Astrocyte of the hippocampus (primary cell): ENCODE data around the gene ALKBH1.
"Not testable (repeated sequence)": the region's sequence is repeated elsewhere in the genome, so short reads cannot be mapped to it uniquely, and the experiment has no call there.

Experiments
- DNase-seq: peaks from one replicate; pipeline ENCODE4 v3.0.0; 2011; ENCODE audit warnings: low read depth, low spot score

The ALKBH1 gene

DNA sequence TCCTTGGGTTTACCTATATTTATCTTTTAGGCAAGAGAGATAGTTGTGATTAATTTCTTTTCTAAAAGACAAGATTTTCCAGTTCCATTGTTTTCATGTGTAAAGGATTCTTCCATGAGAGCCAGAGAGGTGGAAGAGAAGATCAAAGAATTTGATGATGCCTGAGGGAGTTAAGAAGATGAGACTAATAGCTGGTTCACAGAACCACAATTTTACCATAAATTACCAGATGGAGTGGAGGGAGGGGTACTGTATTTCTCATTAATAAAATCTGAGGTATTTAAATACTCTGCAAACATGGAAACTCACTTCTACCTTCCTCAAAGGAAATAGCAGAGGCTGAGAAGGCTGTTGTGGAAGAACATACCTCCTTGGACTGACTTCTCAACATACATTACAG is 34.6 kb downstream of the ALKBH1 start:
- no peak for DNase-seq

DNA sequence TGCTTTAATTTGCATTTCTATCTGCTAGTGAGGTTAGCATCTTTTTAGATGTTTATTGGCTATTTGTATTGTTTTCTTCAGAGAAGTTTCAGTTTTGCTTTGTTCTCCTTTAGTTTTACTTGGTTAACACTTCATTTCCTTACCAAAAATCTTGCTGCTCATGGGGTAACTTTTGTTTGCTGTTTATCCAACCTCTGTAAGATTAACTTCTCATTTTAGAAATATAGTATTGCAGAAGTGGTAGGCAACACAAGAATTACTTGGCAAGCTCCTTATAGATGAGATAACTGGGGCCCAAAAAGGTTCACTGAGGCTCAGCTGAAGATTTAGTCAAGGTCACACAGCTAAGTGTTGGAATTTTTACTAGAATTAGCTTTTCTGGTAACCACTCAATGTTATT is 40.5 kb downstream of the ALKBH1 start:
- no peak for DNase-seq

DNA sequence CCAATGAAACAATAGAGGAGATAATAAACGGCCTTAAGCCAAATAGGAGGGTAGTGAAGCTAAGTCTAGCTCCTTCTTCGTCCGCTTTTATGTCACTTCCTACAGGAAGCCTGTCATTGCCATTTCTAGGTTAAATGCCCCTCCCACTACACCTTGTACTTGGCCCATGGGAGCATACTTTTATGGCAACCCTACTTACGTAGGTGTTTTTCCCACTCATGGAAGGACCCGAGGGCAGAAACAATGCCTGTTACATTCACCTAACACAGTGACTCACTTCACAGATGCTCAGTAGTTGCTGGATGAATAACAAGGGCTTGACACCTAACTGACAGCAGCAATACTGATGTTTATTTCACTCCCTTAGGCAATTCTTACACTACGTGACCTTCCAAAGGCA is 44.5 kb downstream of the ALKBH1 start:
- DNase-seq = peak; percentile 24

DNA sequence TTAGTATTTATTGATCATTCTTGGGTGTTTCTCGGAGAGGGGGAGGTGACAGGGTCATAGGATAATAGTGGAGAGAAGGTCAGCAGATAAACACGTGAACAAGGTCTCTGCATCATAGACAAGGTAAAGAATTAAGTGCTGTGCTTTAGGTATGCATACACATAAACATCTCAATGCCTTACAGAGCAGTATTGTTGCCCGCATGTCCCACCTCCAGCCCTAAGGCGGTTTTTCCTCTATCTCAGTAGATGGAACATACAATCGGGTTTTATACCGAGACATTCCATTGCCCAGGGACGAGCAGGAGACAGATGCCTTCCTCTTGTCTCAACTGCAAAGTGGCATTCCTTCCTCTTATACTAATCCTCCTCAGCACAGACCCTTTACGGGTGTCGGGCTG is 46.3 kb downstream of the ALKBH1 start:
- not testable (repeated sequence) for DNase-seq

DNA sequence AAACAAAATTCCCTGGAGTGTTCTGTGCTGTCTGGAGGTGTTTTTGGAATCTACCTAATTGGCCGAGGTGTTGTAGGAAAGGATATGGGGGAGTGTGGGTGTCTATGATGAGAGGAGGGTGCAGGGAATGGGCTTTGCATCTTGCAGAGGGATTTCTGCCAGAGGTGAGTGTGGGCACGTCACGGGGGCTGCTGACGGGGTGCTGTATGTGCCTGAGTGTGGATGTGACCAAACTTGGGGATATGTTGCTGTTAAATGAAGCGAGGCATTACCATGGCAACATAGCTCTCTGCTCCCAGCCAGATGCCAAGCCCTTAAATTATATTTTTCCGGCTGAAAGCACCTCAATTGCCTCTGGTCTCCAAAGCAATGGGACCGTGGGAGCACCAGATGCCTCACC is 47.1 kb downstream of the ALKBH1 start:
- peak; percentile 68 for DNase-seq

DNA sequence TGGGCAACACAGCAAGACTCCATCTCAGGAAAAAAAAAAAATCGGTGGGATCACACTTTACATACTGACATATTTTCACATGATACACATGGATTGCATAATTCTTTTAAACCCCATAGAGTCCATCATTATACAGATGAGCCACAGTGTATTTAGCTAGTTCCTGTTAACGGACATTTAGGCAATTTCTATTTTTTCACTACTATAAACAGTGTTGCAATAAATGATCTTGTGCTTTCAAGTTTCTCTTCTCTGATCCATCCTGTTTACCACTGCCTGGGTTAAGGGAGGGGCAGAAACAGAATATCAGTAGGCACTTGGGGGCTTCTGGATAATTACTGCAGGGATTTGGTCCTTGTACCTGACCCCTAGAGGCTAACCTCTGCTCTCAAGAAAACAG is 48.0 kb downstream of the ALKBH1 start:
- DNase-seq = no peak

DNA sequence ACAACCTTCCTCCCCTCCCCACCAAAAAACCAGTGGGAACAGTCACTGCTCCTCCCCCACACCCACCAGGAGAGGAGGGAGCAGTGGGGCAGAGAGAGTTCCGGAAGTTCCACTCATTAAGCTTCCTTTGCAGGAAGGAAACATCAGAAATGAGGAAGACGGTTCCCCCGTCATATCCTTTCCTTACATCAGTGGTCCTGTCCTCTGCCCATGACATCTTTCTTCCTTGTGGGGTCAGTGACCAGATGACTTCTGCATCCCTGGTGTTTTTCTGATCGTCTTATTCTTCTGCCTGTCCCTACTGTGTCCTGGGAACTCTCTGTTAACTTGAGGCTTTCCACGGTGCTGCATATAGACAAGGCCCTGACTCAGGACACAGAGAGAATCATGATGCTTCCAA is 50.5 kb downstream of the ALKBH1 start:
- DNase-seq = no peak

DNA sequence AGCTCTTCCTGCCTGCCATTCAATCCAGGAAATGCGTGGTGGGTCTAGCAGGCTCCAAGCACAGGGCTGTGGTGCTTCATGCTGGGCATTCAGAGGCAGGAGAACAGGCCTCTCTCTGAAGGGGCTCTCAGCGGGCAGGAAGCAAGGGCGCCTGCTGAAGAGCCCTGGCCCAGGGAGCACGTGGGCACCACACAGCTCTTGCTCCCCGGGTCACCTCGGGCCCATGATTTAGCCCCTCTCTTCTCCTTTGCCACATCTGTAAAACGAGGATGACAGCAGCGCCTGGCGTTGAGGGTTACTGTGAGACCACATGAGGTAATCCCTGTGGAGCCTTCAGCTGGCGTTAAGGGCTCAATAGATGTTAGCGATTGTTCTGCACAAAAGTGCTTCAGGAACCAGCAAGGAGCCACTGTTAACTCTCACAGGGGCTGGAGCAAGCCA is 53.8 kb downstream of the ALKBH1 start:
- no peak for DNase-seq

DNA sequence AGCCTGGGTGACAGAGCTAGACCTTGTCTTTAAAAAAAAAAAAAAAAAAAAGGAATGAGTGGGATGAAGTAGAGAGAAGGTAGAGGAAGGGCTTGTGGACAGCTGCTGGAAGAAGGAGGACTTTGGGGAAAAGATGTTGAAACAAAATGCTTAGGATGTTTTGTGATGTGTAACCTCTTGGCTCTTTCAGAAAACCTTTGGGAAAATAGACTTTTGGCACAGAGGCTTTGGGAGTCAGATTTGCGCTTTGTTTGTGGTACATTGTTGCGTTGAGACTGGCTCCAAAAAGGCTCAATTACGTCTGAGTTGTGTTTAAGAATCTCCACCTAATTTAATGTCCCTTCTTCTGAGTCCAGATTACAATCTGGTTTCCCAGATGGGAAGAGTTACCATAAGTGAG is 58.5 kb downstream of the ALKBH1 start:
- no peak for DNase-seq

DNA sequence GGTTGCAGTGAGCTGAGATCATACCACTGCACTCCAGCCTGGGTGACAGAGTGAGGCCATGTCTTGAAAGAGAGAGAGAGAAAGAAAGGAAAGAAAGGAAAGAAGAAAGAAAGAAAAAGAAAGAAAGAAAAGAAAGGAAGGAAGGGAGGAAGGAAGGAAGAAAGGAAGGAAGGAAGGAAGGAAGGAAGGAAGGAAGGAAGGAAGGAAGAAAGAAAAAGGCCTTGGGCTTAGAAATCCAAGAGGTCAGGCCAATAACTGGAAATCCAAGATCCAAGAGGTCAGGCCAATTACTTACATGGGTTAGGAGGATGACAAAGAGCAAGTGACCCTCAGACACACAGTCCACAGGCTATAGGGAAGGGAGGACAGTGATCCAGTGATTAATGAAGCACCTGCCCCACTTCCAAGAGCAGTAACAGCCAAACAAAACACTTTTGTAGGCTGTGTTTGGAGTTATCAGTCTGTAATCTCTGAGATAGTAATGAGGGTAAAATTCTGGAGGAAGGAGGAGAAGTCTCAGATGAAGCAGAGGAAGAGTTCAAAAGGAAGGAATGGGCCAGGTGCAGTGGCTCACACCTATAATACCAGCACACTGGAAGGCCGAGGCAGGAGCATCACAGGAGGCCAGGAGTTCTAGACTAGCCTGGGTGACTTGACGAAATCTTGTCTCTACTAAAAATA is 59.2 kb downstream of the ALKBH1 start:
- no peak for DNase-seq

DNA sequence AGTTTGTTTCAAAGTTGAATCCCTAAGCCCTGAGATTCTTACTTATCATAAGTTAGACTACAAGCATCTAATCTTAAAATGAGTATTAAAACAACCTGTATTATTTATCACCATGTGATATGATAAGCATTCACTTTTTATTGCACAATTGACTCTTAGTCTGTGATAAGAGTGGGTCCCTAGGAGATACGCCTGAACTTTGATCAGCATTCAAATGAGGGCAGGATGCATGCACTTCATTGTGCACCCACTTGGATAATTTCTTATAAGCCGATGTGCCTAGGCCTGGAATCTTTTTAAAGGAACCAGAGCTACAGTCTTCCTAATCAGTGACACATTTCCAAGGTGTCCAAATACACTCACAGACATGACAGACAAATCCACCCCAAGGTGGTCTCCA is 60.0 kb downstream of the ALKBH1 start:
- no peak for DNase-seq

DNA sequence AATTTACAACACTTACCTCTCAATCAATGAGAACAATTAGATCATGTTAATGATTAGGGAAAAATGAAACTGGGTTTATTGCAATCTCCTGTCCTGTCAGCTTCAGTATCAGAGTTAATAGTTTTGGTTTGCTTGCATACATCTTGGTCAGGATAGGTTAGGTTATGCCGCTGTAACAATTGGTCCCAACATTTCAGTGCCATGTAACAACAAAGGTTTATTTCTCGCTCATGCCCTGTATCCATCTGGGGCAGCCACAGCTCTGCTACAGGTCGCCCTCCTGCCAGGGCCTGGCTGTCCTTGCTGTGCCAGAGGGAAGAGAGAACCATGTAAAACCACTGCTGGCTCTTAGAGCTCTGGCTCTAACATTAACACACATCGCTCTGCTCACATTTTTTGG is 60.9 kb downstream of the ALKBH1 start:
- DNase-seq = no peak

DNA sequence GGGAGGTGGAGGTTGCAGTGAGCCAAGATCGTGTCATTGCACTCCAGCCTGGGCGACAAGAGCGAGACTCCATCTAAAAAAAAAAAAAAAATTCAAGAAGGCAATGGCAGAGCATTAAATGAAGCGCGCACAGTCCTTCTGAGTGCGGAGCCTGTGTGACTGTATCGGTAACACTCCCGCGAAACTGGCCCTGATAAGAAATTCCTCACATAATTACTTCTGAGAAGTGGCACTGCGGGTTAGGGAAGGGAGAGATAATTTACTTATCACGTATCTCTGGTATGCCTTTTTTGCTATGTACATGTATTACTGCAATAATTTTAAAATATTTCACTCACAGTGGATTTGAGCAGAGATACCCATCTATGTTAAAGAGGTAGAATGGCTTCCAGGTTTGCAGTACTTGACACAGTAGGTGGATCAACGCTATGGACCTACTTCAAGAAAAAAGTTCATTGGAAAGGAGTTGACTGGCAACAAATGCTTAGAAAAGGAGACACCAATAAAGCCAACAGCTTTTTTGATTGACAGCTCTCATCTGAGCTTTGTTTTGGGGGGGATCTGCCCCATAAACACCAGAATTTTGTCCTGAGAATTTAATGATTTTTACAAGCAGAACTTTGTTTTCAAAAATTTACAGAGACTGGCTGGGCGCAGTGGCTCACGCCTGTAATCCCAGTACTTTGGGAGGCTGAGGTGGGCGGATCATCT is 62.1 kb downstream of the ALKBH1 start:
- DNase-seq = no peak

DNA sequence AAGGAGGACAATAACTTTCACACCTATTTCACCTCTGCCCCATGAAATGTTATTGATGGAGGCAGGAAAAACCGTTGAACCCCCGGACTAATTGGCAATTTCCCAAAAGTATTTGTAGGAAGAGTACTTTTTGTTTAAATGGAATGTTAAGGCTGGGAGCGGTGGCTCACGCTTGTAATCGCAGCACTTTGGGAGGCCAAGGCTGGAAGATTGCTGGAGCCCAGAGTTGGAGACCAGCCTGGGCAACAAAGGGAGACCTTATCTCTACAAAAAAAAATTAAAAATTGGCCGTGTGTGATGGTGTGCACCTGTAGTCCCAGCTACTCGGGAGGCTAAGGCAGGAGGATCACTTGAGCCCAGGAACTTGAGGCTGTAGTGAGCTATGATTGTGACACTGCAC is 65.4 kb downstream of the ALKBH1 start:
- DNase-seq = no peak

DNA sequence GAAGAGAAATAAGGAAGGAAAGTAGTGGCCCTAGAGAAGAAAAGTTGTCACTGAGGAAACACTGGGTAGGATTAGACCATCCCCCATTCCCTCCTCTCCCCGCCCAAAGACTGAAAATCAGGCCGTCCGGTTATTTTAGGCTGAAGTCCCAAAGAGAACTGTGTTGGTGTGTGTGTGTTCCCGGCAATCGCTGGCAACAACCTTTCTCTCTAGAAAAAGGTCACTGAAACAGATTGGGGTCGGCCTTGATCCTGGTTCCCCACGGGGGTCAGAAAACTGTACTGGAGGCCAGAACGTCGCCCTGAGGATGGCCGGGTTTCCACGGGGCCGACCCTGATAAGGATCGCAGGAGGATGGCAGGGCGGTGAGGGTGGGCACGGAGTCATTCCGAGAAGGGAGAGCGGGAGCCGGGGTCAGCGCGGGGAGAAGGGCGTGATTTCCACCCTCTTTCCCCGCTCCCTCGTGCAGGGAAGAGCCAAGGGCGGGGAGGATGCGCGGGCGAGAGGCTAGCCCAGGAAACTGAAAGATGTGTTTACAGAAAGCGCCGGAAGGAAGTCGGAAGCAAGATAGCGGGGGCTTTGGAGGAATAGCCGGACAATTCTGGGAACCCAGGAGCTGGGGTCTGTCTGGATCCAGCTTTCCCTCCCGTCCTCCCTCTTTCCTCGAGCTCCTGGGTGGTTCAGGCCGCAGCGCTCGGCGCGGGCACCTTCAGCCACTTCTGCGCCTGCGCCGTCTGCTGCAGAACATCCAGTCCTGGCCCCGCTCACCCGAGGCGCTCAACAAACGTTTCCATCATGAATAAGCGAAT is 66.1 kb downstream of the ALKBH1 start:
- peak; percentile 46 for DNase-seq

DNA sequence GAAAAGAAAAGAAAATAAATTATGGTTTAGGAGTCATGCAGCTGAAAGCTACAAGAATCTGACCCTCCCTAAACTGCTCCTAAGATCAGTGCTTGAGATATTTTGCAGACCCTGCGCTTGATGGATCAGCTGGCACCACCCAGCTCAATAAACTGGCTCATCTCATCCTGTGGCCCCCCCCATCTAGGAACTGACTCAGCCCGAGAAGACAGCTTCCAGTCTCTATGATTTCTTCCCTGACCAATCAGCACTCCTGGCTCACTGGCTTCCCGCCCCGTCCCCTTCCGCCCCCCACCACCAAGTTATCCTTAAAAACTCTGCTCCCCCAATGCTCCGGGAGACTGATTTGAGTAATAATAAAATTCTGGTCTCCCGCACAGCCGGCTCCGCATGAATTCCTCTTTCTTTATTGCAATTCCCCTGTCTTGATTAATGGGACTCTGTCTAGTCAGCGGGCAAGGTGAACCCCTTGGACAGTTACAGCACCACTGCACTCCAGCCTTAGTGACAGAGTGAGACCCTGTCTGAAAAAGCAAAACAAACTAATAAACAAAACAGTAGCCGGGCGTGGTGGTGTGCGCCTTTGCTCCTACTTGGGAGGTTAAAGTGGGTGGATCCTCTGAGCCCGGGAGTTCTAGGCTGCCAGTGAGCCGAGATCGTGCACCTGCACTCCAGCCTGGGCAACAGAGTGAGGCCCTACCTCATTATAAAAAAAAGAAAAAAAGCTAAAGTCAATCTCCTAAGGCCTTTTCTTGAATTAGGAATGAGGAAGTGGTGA is 66.9 kb downstream of the ALKBH1 start:
- no peak for DNase-seq

DNA sequence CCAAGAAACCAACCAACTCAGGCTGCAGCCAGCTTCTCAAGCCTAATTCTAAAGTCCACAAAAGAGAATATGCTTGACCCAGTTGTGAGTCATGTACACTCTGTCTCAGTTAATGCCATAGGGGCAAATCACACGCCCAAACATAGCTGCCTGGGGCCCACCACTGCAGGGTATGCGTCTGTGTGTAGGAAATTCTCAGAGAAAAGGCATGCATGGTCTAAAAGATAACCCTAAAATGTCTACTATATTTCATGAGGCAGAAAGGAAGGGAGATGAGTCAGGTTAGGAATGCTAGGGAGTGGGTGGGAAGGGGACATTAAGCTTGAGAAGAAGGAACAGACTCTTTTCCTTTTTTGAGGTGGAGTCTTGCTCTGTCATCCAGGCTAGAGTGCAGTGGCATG is 69.1 kb downstream of the ALKBH1 start:
- peak; percentile 73 for DNase-seq

DNA sequence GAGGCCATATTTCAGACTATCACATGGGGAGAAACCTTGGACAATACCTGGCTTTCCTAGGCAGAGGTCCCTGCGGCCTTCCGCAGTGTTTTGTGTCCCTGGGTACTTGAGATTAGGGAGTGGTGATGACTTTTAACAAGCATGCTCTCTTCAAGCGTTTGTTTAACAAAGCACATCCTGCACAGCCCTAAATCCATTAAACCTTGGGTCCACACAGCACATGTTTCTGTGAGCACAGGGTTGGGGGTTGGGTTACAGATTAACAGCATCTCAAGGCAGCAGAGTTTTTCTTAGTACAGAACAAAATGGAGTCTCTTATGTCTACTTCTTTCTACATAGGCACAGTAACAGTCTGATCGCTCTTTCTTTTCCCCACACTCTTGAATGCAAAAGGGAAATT is 72.0 kb downstream of the ALKBH1 start:
- not testable (repeated sequence) for DNase-seq

DNA sequence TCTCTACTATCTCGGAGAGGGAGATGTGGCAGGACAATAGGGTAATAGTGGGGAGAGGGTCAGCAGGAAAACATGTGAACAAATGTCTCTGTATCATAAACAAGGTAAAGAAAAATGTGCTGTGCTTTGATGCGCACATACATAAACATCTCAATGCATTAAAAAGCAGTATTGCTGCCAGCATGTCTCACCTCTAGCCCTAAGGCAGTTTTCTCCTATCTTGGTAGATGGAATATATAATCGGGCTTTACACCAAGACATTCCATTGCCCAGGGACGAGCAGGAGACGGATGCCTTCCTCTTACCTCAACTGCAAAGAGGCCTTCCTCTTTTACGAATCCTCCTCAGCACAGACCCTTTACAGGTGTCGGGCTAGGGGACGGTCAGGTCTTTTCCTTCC is 72.4 kb downstream of the ALKBH1 start:
- DNase-seq = not testable (repeated sequence)

DNA sequence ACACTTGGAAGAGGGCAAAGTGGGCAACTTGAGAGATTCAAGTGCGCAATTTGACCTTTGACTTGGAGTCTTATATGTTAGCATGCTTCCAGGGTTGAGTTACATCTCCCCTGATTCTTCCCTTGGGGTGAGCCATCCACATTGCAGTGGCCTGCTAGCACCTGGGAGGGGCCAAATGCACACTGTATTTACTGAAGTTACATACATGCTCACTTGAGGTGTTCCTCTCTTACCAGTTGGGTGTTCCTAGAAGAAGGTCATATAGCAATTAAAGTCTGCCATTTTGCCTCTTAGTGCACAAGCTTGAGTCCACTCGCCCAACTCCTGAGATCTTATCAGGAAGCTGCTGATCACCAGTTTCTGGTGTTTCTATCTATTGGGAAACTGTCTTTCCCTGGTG is 77.7 kb downstream of the ALKBH1 start:
- no peak for DNase-seq

DNA sequence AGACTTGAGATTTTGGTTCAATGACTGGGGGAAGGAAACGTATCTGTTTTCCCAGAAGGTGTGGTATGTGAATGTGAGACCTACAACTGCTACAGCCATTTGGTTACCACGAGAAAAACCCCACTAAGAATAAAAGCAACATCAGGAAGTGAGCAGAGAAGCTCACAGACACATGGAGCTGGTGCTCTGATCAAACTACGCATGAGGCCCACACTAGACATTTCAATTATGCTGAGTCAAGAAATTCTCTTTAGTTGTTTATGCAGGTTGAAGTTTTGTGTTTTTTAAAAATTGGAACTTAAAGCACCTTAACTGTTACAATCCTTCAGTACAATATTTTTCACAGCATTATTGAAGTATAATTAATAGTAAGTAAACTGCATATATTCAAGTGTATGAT is 82.5 kb downstream of the ALKBH1 start:
- DNase-seq = no peak

DNA sequence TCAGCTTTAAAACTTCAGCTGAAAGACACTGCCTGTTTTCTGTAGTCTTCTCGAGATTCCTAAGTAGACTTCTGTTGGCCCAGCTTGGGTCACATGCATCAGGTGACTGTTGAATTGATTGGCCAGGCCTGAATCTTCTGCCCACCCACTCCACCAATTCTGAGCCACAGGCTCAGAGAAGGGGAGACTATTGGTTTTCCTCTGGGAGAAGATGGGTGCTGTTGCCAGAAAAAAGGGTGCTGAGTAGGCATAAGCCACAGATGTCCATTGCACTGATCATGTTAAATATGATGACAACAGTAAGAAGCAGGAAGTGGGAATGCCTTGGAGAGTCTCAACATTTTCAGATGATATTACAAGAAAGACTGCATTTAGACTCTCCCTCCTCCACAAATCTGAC is 84.6 kb downstream of the ALKBH1 start:
- DNase-seq = no peak
